GM21360 (cell line): Measurements from ENCODE around the gene THAP8.

ENCODE experiments used
- ATAC-seq: cut with Tn5 transposase; IDR thresholded peaks from one replicate; pipeline ENCODE4 v1.9.1; 2021; ENCODE audit warnings: mild to moderate bottlenecking, moderate library complexity; ENCODE audit not compliant: unreplicated experiment

THAP8 gene

GRCh38 chr19:35995048-35995993, 58.8 kb downstream of the THAP8 start, which contains the start of gene SDHAF1:
Gene SDHAF1, plus strand, starts transcription at chr19:35995188. Its CDS starts 87 bp downstream, at chr19:35995275.
- ATAC-seq: peak; percentile 66

- ATAC-seq: no peak
Observed at GRCh38 chr19:35993923-35994598, 60.0 kb downstream of the THAP8 start.

GRCh38 chr19:35992907-35993765, 60.9 kb downstream of the THAP8 start:
- ATAC-seq: no peak

DNA sequence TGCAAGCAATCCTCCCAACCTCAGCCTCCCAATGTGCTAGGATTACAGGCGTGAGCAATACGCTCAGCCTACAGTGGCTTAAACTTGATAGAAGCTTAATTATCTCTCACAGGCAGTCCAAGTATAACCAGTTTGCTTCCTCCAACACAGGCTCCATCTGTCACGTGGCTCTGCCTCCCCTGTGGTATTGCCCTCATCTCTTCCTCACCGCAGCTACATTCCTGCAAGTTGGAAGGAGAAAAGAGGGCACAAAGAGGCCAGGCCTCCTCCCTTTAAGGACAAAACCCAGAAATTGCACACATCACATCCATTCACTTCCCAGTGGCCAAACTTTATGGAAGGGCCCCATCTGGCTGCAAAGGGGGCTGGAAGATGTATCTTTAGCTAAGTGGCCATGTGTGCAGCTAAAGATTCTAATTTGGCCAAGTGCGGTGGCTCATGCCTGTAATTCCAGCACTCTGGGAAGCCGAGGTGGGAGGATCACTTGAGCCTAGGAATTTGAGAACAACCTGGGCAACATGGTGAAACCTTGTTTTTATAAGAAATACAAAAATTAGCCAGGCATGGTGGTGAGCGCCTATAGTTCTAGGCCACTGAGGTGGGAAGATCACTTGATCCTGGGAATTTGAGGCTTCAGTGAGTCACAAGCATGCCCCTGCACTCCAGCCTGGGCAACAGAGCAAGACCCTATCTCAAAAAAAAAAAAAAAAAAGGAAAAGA, 62.2 kb downstream of the THAP8 start:
- ATAC-seq: no peak

- ATAC-seq: no peak
Observed at GRCh38 chr19:35990771-35991730, 63.0 kb downstream of the THAP8 start.

DNA sequence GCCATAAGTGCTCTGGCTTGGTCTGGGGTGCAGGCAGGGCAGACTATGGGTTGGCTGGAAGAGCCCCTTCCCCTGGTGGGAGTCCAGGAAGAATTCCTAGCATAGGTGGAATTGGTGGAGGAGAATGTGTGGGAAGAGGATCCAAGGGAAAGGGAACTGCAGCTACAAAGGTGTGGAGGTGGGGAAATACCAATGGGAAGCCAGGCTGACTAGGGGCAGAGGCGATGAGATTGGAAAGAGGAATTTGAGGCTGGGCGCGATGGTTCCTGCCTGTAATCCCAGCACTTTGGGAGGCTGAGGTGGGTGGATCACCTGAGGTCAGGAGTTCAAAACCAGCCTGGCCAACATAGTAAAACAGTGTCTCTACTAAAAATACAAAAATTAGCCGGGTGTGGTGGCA, 63.9 kb downstream of the THAP8 start:
- no peak for ATAC-seq

GRCh38 chr19:35988824-35989223, 65.3 kb downstream of the THAP8 start:
- ATAC-seq: no peak

GRCh38 chr19:35987571-35987896, 66.6 kb downstream of the THAP8 start:
- ATAC-seq: no peak

DNA sequence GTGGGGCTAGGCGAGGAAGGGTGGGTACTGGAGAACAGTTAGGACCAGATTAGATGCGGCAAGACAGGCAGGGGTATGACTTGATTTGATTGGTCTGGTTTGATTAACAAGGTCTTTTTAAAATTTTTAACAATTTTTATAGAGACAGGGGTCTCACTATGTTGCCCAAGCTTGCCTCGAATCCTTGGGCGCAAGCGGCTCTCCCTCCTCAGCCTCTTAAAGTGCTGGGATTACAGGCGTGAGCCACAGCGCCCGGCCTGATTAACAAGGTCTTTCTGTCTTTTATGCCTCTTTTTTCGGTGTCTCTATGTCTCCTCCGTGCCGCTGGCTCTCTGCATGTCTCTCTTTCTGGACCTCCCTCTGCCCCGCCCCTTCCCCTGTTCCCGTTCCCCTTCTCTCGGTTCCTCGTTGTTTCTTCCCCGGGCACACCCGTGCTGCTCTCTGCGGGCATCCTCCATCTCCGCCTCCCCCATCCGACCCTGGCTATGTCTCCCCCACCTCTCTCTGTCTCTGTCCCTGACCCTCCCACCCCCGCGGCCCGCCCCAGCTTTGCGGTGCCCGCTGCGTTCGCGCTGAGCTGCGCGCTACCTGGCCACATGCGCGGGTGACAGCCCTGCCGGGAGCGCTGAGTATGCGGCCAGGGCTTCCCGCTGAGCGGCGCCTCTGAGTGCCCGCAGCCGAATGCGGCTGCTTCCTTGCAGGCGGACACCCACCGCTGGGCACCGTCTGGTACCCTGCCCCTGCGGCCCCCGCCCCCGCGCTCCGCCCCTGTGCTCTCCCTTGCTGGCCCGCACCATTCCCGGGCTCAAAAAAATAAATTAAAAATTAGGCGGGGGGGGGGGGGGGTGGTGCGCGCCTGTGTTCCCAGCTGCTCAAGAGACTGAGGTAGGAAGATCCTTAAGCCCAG, 67.2 kb downstream of the THAP8 start:
- ATAC-seq: no peak

GRCh38 chr19:35986111-35986510, 68.0 kb downstream of the THAP8 start:
- ATAC-seq: no peak
